ENCODE results near the gene SPRYD4. TPM values are rescaled to one million over a fixed set of nuclear protein-coding genes. Genes with fewer than 3 reads are reported as not detected.
A peak's percentile ranks its signal among the peaks of the same experiment; 100 is the strongest.

The SPRYD4 gene
- polyA plus RNA-seq, 10 donors, result 1.3 to 3.3 (median 1.8) TPM

DNA sequence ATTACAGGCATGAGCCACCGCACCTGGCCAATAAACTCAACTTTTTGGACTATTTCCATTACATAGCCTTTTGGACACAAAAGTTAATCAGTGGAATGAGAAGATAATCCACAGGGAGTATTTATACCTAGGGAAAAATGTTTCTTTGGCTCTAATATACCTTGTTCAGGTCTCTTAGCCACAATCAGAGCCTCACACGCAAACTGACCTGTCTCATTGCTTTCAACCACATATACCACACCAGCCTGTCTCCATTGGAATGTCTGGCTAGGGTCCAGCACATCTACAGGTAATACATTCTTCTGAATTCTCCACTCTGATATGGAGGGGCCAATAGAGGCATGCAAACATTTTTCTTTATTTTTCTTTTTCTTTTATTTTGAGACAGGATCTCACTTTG, 49.5 kb downstream of the SPRYD4 start:
- DNase-seq, result no peak

DNA sequence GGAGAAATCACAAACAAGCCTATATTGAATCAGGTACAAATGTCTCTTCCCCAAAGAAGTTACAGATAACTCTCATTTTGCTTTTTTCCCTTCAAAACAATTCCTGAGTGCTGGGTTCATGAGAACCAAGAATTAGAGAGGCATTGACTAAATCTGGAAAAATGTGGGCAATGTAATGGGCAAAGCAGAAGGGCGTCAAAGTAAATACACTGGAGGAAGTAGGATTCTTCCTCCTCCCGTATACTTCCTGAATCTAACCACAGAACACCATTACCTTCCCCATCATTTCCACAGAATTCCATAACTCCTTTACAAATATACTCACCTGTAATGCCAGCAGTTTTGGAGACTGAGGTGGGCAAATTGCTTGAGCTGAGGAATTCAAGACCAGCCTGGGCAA, 50.2 kb downstream of the SPRYD4 start:
- no peak for DNase-seq

DNA sequence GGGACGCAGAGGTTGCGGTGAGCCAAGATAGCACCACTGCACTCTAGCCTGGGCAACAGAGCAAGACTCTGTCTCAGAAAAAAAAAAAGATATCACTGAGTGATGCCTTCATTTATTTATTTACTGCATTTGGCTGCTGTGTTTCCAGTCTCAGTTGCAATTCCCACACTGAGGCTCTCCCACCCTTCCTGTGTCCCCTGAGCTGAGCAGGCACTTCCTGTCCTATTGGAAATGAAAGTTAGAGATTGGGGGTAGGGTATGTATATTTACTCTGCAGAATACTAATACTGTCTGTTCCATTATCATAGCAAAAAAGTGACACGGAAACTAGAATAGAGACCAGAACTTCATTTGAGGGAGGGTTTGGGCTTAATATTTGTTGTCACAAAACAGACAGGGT, 51.7 kb downstream of the SPRYD4 start:
- no peak for DNase-seq

DNA sequence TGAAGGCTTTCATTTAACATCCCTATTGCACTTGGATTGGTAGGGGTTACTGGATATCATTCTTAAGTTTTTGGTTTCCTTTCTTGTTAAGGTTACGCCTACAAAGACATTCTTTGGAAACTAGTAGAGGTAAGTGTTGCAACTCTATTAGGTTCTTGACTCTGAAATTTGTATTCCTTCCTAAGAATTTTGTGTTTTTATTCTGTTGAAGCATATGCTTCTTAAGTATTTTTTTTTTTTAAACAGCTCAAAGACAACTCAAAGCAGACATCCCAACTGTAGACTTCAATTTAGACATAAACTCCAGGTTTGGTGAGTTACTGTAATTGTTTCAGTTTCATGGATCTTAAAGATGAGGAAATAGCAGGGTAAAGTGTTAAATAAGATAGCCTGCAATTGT, 52.1 kb downstream of the SPRYD4 start:
- DNase-seq, result peak in 1 of 3 donors; percentile 59

DNA sequence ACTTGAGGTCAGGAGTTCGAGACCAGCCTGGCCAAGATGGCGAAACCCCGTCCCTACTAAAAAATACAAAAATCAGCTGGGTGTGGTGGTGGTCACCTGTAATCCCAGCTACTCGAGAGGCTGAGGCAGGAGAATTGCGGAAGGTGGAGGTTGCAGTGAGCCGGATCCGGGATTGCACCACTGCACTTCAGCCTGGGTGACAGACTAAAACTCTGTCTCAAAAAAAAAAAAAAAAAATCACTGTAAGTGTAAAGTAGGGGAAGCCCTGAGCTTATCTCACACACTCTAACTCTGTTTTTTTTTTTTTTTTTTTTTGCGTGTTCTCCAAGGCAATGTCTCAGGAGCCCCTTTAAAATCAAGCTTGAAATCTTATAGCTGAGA, 52.8 kb downstream of the SPRYD4 start:
- peak in 1 of 3 donors; percentile 39 for DNase-seq

DNA sequence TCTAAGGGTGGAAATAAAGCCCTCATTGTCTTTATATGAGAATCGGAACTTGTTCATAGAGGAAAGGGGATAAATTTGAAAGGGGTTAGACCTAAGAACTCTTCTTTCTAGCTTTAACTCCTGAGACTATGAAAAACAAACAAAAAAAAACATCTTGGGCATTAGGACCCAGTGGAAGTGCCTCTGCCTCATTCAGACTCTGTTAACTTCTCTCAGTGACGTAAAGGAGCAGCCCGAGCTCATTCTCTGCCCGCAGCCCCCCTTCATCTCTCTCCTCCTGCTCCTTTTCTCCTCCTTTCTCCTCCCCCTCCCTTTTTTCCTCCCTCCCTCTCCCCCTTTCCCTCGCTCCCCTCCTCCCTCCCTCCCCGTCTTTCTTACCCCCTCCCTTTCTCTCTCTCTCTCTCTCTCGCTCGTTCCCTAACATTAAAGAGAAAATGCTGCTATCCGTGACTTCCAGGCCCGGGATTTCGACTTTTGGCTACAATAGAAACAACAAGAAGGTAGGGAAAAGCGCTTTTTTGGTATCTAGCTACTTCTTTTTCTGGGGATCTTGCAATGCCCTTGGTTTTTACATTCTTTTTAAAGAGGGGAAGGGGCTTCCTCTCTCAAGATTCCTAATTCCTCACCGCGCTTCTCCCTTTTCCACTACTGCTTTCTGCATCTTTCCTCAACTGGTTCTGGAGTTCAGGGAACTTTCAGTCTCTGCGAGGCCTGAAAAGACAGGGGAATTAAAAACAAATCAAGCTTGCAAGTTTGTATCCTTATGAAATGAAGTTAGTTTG, 53.4 kb downstream of the SPRYD4 start, which contains the start of gene RBMS2:
TSS of gene RBMS2 (plus strand) at position 231 of the 782 bp plus-strand sequence. CDS start at position 435, 204 bp downstream.
- DNase-seq, result peak; percentile 90 to 96 (median 93)

DNA sequence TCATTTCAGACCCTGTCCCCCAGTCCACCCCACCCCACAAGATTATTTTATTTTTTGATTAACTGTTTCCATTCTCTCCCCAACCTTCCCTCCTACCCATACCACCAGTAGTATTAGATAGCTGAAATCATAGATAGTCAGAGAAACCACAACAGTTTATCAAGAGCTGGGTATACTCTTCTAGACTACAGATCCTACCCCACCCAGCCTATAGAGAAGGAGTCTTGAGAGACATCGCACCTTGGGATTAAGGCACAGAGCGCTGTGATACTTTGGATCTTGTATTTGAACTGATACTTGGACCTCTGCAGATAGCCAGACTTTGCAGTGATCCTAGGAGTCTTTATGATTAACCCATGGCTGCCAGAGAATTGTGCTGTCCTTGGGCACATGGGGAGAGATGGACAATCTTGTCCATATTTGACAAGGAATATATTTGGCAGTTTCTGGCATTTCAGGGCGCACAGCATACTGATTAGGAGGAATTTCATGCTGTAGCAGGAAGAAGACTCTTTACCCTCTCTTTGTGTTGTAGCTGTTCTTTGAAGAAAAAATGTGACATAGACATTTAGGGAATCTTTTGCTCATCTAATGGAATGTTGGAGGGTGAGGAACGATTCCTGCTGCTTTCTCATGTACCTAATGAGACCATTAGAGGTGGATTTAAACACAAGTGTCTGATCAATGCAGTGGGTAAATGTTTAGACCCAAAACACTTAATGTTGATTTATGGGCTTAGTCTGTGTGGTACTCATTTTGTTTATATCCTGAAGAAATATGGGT, 54.2 kb downstream of the SPRYD4 start:
- peak in 1 of 3 donors; percentile 71 for DNase-seq

DNA sequence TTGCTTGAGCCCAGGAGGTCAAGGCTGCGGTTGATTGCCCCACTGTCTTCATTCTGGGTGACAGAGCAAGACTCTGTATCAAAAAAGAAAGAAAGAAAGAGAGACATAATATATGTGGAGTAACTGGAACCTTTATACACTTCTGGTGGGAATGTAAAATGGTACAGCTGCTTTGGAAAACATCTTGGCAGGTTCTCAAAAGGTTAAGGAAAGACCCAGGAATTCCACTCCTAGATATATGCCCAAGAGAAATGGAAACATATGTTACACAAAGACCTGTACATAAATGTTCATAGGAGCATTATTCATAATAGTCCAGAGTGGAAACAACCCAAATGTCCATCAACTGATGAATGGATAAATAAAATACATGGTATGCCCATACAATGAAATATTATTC, 60.5 kb downstream of the SPRYD4 start:
- DNase-seq, result no peak

Other genes starting within 250 kb of the SPRYD4 start
- 10 to 100 TPM; 31.6 to 52.0 (median 41.4) TPM for gene RNF41, start 246.7 kb upstream of the SPRYD4 start, polyA plus RNA-seq (ENCODE audit: insufficient read length in 10 of 10)
- 10 to 100 TPM; 13.7 to 22.0 (median 19.3) TPM for gene NABP2, start 244.2 kb upstream of the SPRYD4 start, polyA plus RNA-seq (ENCODE audit: insufficient read length in 10 of 10)
- gene SLC39A5, start 238.5 kb upstream of the SPRYD4 start, polyA plus RNA-seq (ENCODE audit: insufficient read length in 10 of 10), result 1 to 10 TPM in 1 of 10 donors, under 1 TPM in 7, not detected in 2; 0.32 to 1.0 (median 0.55) TPM
- gene ANKRD52, start 210.2 kb upstream of the SPRYD4 start, polyA plus RNA-seq (ENCODE audit: insufficient read length in 10 of 10), result 10 to 100 TPM; 14.1 to 21.7 (median 18.1) TPM
- 10 to 100 TPM; 13.8 to 34.9 (median 18.4) TPM for gene COQ10A, start 201.6 kb upstream of the SPRYD4 start, polyA plus RNA-seq (ENCODE audit: insufficient read length in 10 of 10)
- 100 to 1,000 TPM; 166 to 293 (median 221) TPM for gene CS, start 168.2 kb upstream of the SPRYD4 start, polyA plus RNA-seq (ENCODE audit: insufficient read length in 10 of 10)
- 10 to 100 TPM; 45.4 to 75.7 (median 52.2) TPM for gene CNPY2, start 152.6 kb upstream of the SPRYD4 start, polyA plus RNA-seq (ENCODE audit: insufficient read length in 10 of 10)
- gene PAN2, start 134.6 kb upstream of the SPRYD4 start, polyA plus RNA-seq (ENCODE audit: insufficient read length in 10 of 10), result 10 to 100 TPM; 26.3 to 67.2 (median 45.8) TPM
- under 1 TPM in 9 of 10 donors, not detected in 1; 0.19 to 0.90 (median 0.61) TPM for gene IL23A, start 129.7 kb upstream of the SPRYD4 start, polyA plus RNA-seq (ENCODE audit: insufficient read length in 10 of 10)
- 10 to 100 TPM; 39.6 to 94.7 (median 59.4) TPM for gene STAT2, start 108.5 kb upstream of the SPRYD4 start, polyA plus RNA-seq (ENCODE audit: insufficient read length in 10 of 10)
- gene APOF, start 105.7 kb upstream of the SPRYD4 start, polyA plus RNA-seq (ENCODE audit: insufficient read length in 10 of 10), result under 1 TPM in 2 of 10 donors, not detected in 8; 0.09 to 0.15 TPM
- 10 to 100 TPM; 11.5 to 22.6 (median 14.6) TPM for gene TIMELESS, start 19.2 kb upstream of the SPRYD4 start, polyA plus RNA-seq (ENCODE audit: insufficient read length in 10 of 10)
- gene MIP, start 13.9 kb upstream of the SPRYD4 start, polyA plus RNA-seq (ENCODE audit: insufficient read length in 10 of 10), result under 1 TPM in 1 of 10 donors, not detected in 9; 0.07 TPM
- under 1 TPM in 5 of 10 donors, not detected in 5; 0.15 to 0.39 (median 0.19) TPM for gene GLS2, start 19.6 kb downstream of the SPRYD4 start, polyA plus RNA-seq (ENCODE audit: insufficient read length in 10 of 10)
- 10 to 100 TPM; 17.1 to 37.6 (median 28.7) TPM for gene RBMS2, start 53.2 kb downstream of the SPRYD4 start, polyA plus RNA-seq (ENCODE audit: insufficient read length in 10 of 10)
- gene BAZ2A, start 161.7 kb downstream of the SPRYD4 start, polyA plus RNA-seq (ENCODE audit: insufficient read length in 10 of 10), result 10 to 100 TPM; 24.6 to 60.1 (median 37.7) TPM
- gene ATP5F1B, start 177.4 kb downstream of the SPRYD4 start, polyA plus RNA-seq (ENCODE audit: insufficient read length in 10 of 10), result 100 to 1,000 TPM; 633 to 783 (median 709) TPM
- 100 to 1,000 TPM; 180 to 247 (median 202) TPM for gene PTGES3, start 219.7 kb downstream of the SPRYD4 start, polyA plus RNA-seq (ENCODE audit: insufficient read length in 10 of 10)